ENCODE data around the gene GP9. TPM values are rescaled to one million over a fixed set of nuclear protein-coding genes. Genes with fewer than 3 reads are reported as not detected.

The GP9 gene
- total and polyA plus RNA-seq, 7 donors: 0.04 to 0.21 (median 0.09) TPM; not detected in 4

DNA sequence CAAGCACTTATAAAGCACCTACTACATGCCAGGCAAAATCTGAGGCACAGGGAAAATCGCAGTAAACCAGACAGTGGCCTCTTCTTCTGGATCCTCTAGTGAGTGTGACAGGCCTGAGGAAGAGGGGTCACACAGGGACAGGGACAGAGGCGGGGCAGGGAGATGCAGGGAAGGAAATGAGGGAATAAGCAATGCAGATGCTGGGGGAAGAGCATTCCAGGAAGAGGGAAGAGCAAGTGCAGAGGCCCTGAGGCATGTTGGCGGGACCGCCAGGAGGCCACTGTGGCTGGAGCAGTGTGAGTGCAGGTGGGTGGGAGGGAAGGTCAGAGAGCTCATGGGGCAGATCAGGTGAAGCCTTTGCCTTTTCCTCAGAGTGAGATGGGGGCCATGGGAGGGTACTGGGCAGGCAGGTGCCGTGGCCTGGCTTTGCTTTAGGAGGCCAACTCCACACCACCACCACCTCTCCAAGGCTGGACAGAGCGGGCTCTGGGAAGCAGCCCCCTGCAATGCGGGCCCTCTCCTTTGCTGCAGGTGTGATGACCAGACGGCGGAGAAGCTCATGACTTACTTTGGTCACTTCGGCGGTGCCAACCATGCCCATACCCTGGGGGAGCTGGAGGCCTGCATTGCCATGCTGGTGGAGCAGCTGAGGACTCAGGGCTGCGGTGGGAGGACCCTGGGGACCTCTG lies 26.8 kb upstream of the GP9 start:
- H3K4me1 ChIP-seq: no peaks in the 10 kb centered on the region
- no peaks in the 10 kb centered on the region for H3K36me3 ChIP-seq (ENCODE audit: insufficient read depth in 1 of 2, low read depth in 1 of 2)
- intact Hi-C loops (cut with DNase I): no loop called here
- ATAC-seq (no peak), DNase-seq (no peak)
- TF ChIP-seq, protein P1, sequence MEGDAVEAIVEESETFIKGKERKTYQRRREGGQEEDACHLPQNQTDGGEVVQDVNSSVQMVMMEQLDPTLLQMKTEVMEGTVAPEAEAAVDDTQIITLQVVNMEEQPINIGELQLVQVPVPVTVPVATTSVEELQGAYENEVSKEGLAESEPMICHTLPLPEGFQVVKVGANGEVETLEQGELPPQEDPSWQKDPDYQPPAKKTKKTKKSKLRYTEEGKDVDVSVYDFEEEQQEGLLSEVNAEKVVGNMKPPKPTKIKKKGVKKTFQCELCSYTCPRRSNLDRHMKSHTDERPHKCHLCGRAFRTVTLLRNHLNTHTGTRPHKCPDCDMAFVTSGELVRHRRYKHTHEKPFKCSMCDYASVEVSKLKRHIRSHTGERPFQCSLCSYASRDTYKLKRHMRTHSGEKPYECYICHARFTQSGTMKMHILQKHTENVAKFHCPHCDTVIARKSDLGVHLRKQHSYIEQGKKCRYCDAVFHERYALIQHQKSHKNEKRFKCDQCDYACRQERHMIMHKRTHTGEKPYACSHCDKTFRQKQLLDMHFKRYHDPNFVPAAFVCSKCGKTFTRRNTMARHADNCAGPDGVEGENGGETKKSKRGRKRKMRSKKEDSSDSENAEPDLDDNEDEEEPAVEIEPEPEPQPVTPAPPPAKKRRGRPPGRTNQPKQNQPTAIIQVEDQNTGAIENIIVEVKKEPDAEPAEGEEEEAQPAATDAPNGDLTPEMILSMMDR (IDR thresholded peaks at IDR 0.05): no peak
- WGBS, 3 donors: 81 to 82% (median 81%) methylated on average over 12 of the region's 12 CpGs
- H3K4me3 ChIP-seq: no peak overlapping the region
- H3K27ac ChIP-seq: no peak overlapping the region
- peaks cover 3% of the 10 kb centered on the region for H3K9me3 ChIP-seq
- H3K27me3 ChIP-seq (ENCODE audit: insufficient read depth in 3 of 3, low read length in 2 of 3): no peaks in the 10 kb centered on the region

DNA sequence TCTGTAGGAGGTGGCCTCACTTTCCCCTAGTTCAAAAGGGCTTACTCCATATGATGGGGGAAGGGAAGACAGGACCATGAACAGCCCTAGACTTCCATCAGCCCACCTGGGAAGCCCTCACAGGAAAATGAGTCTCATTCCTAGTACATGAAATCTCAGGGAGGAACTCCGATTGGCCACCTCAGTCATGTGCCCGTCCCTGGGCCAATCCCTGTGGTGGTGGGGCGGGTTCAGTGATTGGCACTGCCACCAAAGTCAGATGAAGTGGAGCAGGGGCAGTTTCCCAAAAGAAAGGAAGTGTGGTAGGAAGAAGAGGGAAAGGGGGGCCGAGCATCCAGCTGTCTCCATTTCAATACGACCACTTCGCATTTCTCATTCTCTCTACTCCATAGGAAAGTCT lies 25.9 kb upstream of the GP9 start:
- H3K4me1 ChIP-seq: no peaks in the 10 kb centered on the region
- H3K36me3 ChIP-seq (ENCODE audit: insufficient read depth in 1 of 2, low read depth in 1 of 2): no peaks in the 10 kb centered on the region
- DNase-seq: no peak
- intact Hi-C loops (cut with DNase I): no loop called here
- peaks cover 3% of the 10 kb centered on the region for H3K9me3 ChIP-seq
- peaks cover 0 to 3% (median 0%) of the 10 kb centered on the region in 3 donors for H3K27me3 ChIP-seq (ENCODE audit: insufficient read depth in 3 of 3, low read length in 2 of 3)
- 77 to 78% (median 78%) methylated on average over 6 of the region's 6 CpGs for WGBS, 3 donors
- H3K4me3 ChIP-seq: no peak overlapping the region
- TF ChIP-seq, protein P1 (IDR thresholded peaks at IDR 0.05): no peak
- ATAC-seq: no peak
- no peak overlapping the region for H3K27ac ChIP-seq

DNA sequence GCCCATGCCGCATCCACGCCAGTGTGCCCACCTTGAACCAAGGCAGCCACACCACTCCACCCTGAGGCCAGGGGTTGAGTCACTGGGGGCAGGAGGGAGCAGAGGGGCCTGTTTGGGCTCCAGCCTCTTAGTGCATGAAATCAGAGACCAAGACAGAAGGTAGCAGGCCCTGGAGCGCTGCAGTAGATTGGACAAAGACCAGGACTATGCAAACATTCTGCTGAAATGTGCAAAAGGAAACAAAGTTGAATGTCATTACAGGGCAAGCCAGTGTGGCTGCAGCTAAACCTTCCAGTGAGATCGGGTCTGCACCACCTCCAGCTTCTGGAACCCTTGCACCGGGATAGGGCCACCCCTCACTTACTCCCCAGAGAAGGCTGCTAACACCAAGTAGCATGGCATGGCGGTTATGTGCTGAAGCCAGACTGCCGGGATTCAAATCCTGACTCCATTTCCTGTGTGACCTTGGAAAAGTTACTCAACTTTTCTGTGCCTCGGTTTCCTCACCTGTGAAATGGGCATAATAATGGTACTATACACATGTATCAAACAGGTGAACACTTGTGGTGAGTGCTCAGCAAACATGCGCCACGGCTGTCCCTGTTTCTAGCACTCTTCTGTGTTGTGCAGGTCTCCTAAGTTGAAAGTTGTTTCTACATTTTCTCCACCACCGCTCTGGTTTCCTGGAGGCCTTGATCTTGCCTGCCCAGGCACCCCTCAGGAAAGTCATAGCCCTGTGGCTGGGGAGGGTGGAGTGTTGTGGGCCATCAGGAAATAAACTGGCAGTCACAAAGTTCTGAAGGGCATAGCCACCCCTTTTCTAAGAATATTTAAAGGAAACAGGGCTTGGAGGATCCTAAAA lies 25.0 kb upstream of the GP9 start:
- intact Hi-C loops (cut with DNase I): no loop called here
- no peak for ATAC-seq
- H3K36me3 ChIP-seq (ENCODE audit: insufficient read depth in 1 of 2, low read depth in 1 of 2): no peaks in the 10 kb centered on the region
- TF ChIP-seq, protein P1 (IDR thresholded peaks at IDR 0.05): no peak
- H3K27me3 ChIP-seq (ENCODE audit: insufficient read depth in 3 of 3, low read length in 2 of 3): peaks cover 0 to 9% (median 0%) of the 10 kb centered on the region in 3 donors
- WGBS, 3 donors: 89 to 93% (median 89%) methylated on average over 11 of the region's 11 CpGs
- H3K4me1 ChIP-seq: no peaks in the 10 kb centered on the region
- H3K9me3 ChIP-seq: no peaks in the 10 kb centered on the region
- DNase-seq: no peak
- no peak overlapping the region for H3K4me3 ChIP-seq
- H3K27ac ChIP-seq: no peak overlapping the region

DNA sequence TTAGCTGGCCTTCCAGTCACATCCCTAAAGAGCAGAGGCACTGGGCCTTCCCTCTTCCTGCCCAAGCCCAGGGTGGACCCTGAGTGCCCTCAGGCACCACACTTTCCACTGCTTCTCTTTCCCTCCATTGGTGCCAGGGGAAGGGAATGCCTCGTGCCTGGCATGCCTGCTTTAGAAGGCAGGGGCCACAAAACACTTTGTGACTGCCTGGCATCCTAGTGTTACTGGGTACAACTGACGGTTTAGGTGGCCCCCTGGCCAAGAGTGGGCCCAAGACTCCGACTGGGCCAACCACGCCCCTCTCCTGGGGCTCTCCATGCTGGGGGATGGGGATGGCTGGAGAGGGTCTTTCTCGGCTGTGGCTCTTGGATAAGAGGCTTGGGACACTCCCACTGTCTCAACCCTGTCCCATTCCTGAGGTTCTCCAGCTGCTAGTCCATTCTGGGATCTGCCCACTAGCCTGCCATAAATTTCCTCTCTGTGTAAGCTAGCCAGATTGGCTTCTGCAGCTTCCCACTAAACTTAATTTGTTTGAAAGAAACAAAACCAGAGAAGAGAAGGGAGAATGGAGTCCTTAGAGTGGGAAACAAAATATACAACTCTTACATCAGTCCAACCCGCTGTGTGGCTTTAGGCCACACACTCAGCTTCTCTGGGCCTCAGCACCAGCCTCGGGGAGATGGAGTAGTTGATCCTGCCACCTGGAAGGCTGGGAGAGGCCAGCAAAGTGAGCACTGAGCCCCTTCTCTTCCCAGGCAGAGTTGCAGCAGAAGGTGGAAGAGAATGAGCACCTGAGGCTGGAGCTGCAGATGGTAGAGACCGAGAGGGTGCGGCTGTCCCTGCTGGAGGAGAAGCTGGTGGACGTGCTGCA lies 24.1 kb upstream of the GP9 start:
- Histone ChIP-seq H3K9me3 (no peaks in the 10 kb centered on the region), H3K27me3 (ENCODE audit: insufficient read depth in 3 of 3, low read length in 2 of 3) (peaks cover 0 to 9% (median 0%) of the 10 kb centered on the region in 3 donors), H3K4me1 (no peaks in the 10 kb centered on the region), H3K4me3 (no peak overlapping the region), H3K27ac (no peak overlapping the region), H3K36me3 (ENCODE audit: insufficient read depth in 1 of 2, low read depth in 1 of 2) (no peaks in the 10 kb centered on the region)
- DNase-seq (no peak), ATAC-seq (no peak)
- intact Hi-C loops (cut with DNase I): no loop called here
- 74 to 83% (median 81%) methylated on average over 10 of the region's 10 CpGs for WGBS, 3 donors
- TF ChIP-seq, protein P1 (IDR thresholded peaks at IDR 0.05): no peak

Measured in psoas muscle (tissue), 8 donors.